GM23248 (cell line): ENCODE results near the gene AQR. TPM values are rescaled to one million over a fixed set of nuclear protein-coding genes. Genes with fewer than 3 reads are reported as not detected.
A peak's percentile ranks its signal among the peaks of the same experiment; 100 is the strongest.

Source experiments
- DNase-seq: peaks from one replicate; pipeline ENCODE4 v3.0.0-alpha.2; 2015
- H2AFZ ChIP-seq: fragments of 200-600 bp; sonication (generic); 2 replicates; pipeline ENCODE4 v1.6.1; 2016; ENCODE audit warnings: antibody characterized with exemption
- H3F3A ChIP-seq: fragments of 200-600 bp; sonication (generic); 2 replicates; pipeline ENCODE4 v1.6.1; 2016; ENCODE audit warnings: mild to moderate bottlenecking, antibody characterized with exemption, mixed run types; ENCODE audit not compliant: insufficient read depth
- H3K27ac ChIP-seq: fragments of 200-600 bp; sonication (generic); 2 replicates; pipeline ENCODE4 v1.5.1; 2016; ENCODE audit warnings: mild to moderate bottlenecking
- H3K27me3 ChIP-seq: fragments of 200-600 bp; sonication (generic); replicated peaks from 2 replicates; pipeline ENCODE4 v1.6.1; 2016; ENCODE audit warnings: mild to moderate bottlenecking; ENCODE audit not compliant: insufficient read depth
- H3K36me3 ChIP-seq: fragments of 200-600 bp; sonication (generic); 2 replicates; pipeline ENCODE4 v1.6.1; 2016; ENCODE audit warnings: low read depth, mild to moderate bottlenecking
- H3K4me1 ChIP-seq: fragments of 200-600 bp; sonication (generic); 2 replicates; pipeline ENCODE4 v1.6.1; 2016; ENCODE audit warnings: mild to moderate bottlenecking; ENCODE audit not compliant: insufficient read depth
- H3K4me2 ChIP-seq: fragments of 200-600 bp; sonication (generic); one replicate; pipeline ENCODE4 v1.6.1; 2016; ENCODE audit warnings: mild to moderate bottlenecking; ENCODE audit not compliant: unreplicated experiment
- H3K4me3 ChIP-seq: fragments of 200-600 bp; sonication (generic); 2 replicates; pipeline ENCODE4 v1.5.1; 2016; ENCODE audit warnings: mild to moderate bottlenecking
- H3K79me2 ChIP-seq: fragments of 200-600 bp; sonication (generic); 2 replicates; pipeline ENCODE4 v1.6.1; 2016; ENCODE audit warnings: mild to moderate bottlenecking; ENCODE audit not compliant: insufficient read depth
- H3K9ac ChIP-seq: fragments of 200-600 bp; sonication (generic); 2 replicates; pipeline ENCODE4 v1.6.1; 2016; ENCODE audit warnings: mild to moderate bottlenecking
- H3K9me2 ChIP-seq: fragments of 200-600 bp; sonication (generic); 2 replicates; pipeline ENCODE4 v1.6.1; 2016; ENCODE audit warnings: mixed run types, mild to moderate bottlenecking, moderate library complexity; ENCODE audit not compliant: insufficient read depth
- H3K9me3 ChIP-seq: fragments of 200-600 bp; sonication (generic); one replicate; pipeline ENCODE4 v1.6.1; 2017; ENCODE audit warnings: low read depth
- H4K20me1 ChIP-seq: fragments of 200-600 bp; sonication (generic); 2 replicates; pipeline ENCODE4 v1.6.0; 2016; ENCODE audit not compliant: insufficient read depth
- EZH2 ChIP-seq: fragments of 200-600 bp; sonication (generic); IDR thresholded peaks from 2 replicates; pipeline ENCODE4 v1.6.1; 2018; ENCODE audit warnings: antibody characterized with exemption, mild to moderate bottlenecking; ENCODE audit not compliant: insufficient read depth, poor library complexity, severe bottlenecking
- EZH2phosphoT487 ChIP-seq: fragments of 200-600 bp; sonication (generic); IDR thresholded peaks from 2 replicates; pipeline ENCODE4 v1.6.1; 2018; ENCODE audit warnings: antibody characterized with exemption, moderate library complexity, mild to moderate bottlenecking, low read depth; ENCODE audit not compliant: insufficient read depth
- WGBS, 2 experiments: methylation state at CpG; one replicate each; pipeline ENCODE4 v1.1.6; 2015 to 2017; ENCODE audit warnings: low lambda C conversion rate in 2 of 2, low coverage in 1 of 2; ENCODE audit errors: missing lambda C conversion rate in 2 of 2; 5-methylcytosine and 5-hydroxymethylcytosine counted together
- in situ Hi-C: fragments of 300-500 bp; cut with MboI; formaldehyde crosslinking; loops from 2 replicates; pipeline ENCODE4 v1.15.0; 2020
- polyA plus RNA-seq: library from polyadenylated mRNA; unstranded; fragments of >200 nt; fragmentation: Nextera tagmentation; extraction: Ambion mirVana; gene quantifications from 2 replicates; pipeline ENCODE4 v1.2.1, GENCODE V29; 2016
- total RNA-seq: library from RNA; depleted of rRNA; stranded (reverse); fragments of >200 nt; shearing (Covaris generic); gene quantifications from 2 replicates; pipeline ENCODE4 v1.2.3, GENCODE V29; 2014

Gene AQR
- total and polyA plus RNA-seq, 2 experiments from 2014 or later: 14.3 to 18.2 TPM

GRCh38 chr15:34896183-34896582, 73.4 kb downstream of the AQR start:
- Histone ChIP-seq H2AFZ (no peak overlapping the region), H3K27ac (no peak overlapping the region), H3F3A (peaks cover 3% of the 10 kb centered on the region; the same call in 1 of the 2 replicates), H3K27me3 (no peaks in the 10 kb centered on the region), H3K79me2 (0 out of 2 replicates have a peak, but pooled peaks cover 5% of the 10 kb centered on the region), H4K20me1 (no peaks in the 10 kb centered on the region), H3K9me3 (no peaks in the 10 kb centered on the region), H3K4me2 (no peak overlapping the region), H3K4me1 (peaks cover 4% of the 10 kb centered on the region), H3K36me3 (peaks cover 64% of the 10 kb centered on the region), H3K9me2 (no peaks in the 10 kb centered on the region), H3K9ac (no peak overlapping the region), H3K4me3 (no peak overlapping the region)
- in situ Hi-C loops: no loop called here
- TF ChIP-seq EZH2 (no peak), EZH2phosphoT487 (no peak)
- WGBS, 2 experiments: 91 to 94% methylated on average over 5 of the region's 5 CpGs
- no peak for DNase-seq

DNA sequence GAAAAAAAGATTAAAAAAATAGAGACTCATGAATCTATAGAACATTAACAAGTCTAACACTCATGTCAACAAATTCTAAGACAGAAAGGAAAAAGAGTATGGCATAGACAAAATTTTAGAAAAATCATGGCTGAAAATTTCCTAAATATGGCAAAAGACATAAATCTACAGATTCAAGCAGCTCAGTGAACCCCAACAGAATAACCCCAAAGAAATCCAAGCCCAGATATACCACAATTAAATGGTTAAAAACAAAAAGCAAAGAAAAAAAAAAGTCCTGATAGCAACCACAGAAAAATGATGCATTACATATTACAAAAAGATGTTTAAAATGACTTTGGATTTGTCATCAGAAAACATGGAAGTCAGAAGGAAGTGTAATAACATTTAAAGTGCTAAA, 75.6 kb downstream of the AQR start:
- Histone ChIP-seq H3K27ac (no peak overlapping the region), H3K9ac (no peak overlapping the region), H3K27me3 (no peaks in the 10 kb centered on the region), H3K79me2 (0 out of 2 replicates have a peak, but pooled peaks cover 5% of the 10 kb centered on the region), H3K4me2 (no peak overlapping the region), H3K4me1 (peaks cover 24% of the 10 kb centered on the region), H3F3A (peaks cover 25% of the 10 kb centered on the region), H3K4me3 (no peak overlapping the region), H3K9me2 (no peaks in the 10 kb centered on the region), H2AFZ (no peak overlapping the region), H3K9me3 (no peaks in the 10 kb centered on the region), H3K36me3 (peaks cover 59% of the 10 kb centered on the region), H4K20me1 (no peaks in the 10 kb centered on the region)
- in situ Hi-C loops: no loop called here
- DNase-seq: no peak
- TF ChIP-seq EZH2phosphoT487 (no peak), EZH2 (no peak)

- no peaks in the 10 kb centered on the region for H4K20me1 ChIP-seq
- no peak for TF ChIP-seq EZH2phosphoT487
- TF ChIP-seq EZH2: no peak
- H3K4me3 ChIP-seq: no peak overlapping the region
- peaks cover 58% of the 10 kb centered on the region for H3K36me3 ChIP-seq
- WGBS, 2 experiments: 91 to 92% methylated on average over 7 of the region's 7 CpGs
- H3K4me2 ChIP-seq: no peak overlapping the region
- H3K9me2 ChIP-seq: no peaks in the 10 kb centered on the region
- peaks cover 28% of the 10 kb centered on the region for H3K4me1 ChIP-seq
- H3K27me3 ChIP-seq: no peaks in the 10 kb centered on the region
- no peak overlapping the region for H3K27ac ChIP-seq
- in situ Hi-C loops: no loop called here
- peaks cover 29% of the 10 kb centered on the region for H3F3A ChIP-seq
- H3K9ac ChIP-seq: no peak overlapping the region
- H2AFZ ChIP-seq: no peak overlapping the region
- no peaks in the 10 kb centered on the region for H3K9me3 ChIP-seq
- 0 out of 2 replicates have a peak, but pooled peaks cover 5% of the 10 kb centered on the region for H3K79me2 ChIP-seq
- DNase-seq: no peak
Measured at GRCh38 chr15:34892963-34893591, 76.5 kb downstream of the AQR start.

GRCh38 chr15:34890424-34890823, 79.1 kb downstream of the AQR start:
- DNase-seq: peak; percentile 22
- H3K27ac ChIP-seq: peak overlapping the region; percentile 66

More at GRCh38 chr15:34890424-34890823, 79.1 kb downstream of the AQR start:
- Histone ChIP-seq H3K36me3 (peaks cover 40% of the 10 kb centered on the region), H4K20me1 (no peaks in the 10 kb centered on the region), H3F3A (peaks cover 34% of the 10 kb centered on the region), H3K4me1 (peaks cover 44% of the 10 kb centered on the region), H3K4me3 (no peak overlapping the region), H3K9ac (no peak overlapping the region), H3K27me3 (no peaks in the 10 kb centered on the region), H3K79me2 (0 out of 2 replicates have a peak, but pooled peaks cover 5% of the 10 kb centered on the region), H2AFZ (no peak overlapping the region), H3K9me2 (no peaks in the 10 kb centered on the region), H3K9me3 (no peaks in the 10 kb centered on the region), H3K4me2 (peak overlapping the region; percentile 50)
- TF ChIP-seq EZH2 (no peak), EZH2phosphoT487 (no peak)
- in situ Hi-C loops: no loop called here
- WGBS, 2 experiments: 8 to 13% methylated on average over 2 of the region's 2 CpGs
